Measurements from ENCODE around the gene LDB2.

GRCh38 chr4:16884673-16885460, 13.6 kb downstream of the LDB2 start:
- no peak for TF ChIP-seq EZH2phosphoT487 (IDR thresholded peaks at IDR 0.05; ENCODE audit: borderline replicate concordance, low read length)
- no peak for TF ChIP-seq CTCF (IDR thresholded peaks at IDR 0.05; ENCODE audit: low read depth, low read length, poor library complexity, severe bottlenecking)
